Activated CD4-positive, alpha-beta T cell treated with anti-CD3 and anti-CD28 coated beads for 36 hours (primary cell): ENCODE results near the gene PMF1. TPM values are rescaled to one million over a fixed set of nuclear protein-coding genes. Genes with fewer than 3 reads are reported as not detected.

Experiments used
- ATAC-seq: fragments of 200-7000 bp; cut with Tn5 transposase; one replicate; pipeline ENCODE4 v1.10.0; 2021; ENCODE audit warnings: mild to moderate bottlenecking, moderate library complexity
- CTCF ChIA-PET: fragments of 350-600 bp; sonication (Branson Sonifier 250); formaldehyde crosslinking; loops from one replicate; lab custom pipeline; 2021; ENCODE audit warnings: antibody characterized with exemption; lab: Charles Lee
- POLR2A ChIA-PET: fragments of 350-600 bp; sonication (Branson Sonifier 250); formaldehyde crosslinking; loops from one replicate; lab custom pipeline; 2021; ENCODE audit warnings: antibody characterized with exemption, inconsistent platforms; lab: Charles Lee
- DNase-seq: peaks from one replicate; pipeline ENCODE4 v3.0.0-alpha.2; 2020
- H3K27ac Mint-ChIP-seq: one replicate; pipeline ENCODE4 v1.8.0; 2021; ENCODE audit warnings: mixed read lengths
- H3K27me3 Mint-ChIP-seq: one replicate; pipeline ENCODE4 v1.8.0; 2021; ENCODE audit warnings: mixed read lengths
- H3K36me3 Mint-ChIP-seq: one replicate; pipeline ENCODE4 v1.8.0; 2021; ENCODE audit warnings: low read depth, mixed read lengths
- H3K4me1 Mint-ChIP-seq: one replicate; pipeline ENCODE4 v1.8.0; 2021; ENCODE audit warnings: mixed read lengths
- H3K4me3 Mint-ChIP-seq: one replicate; pipeline ENCODE4 v1.8.0; 2021; ENCODE audit warnings: mild to moderate bottlenecking, moderate library complexity, mixed read lengths
- H3K9me3 Mint-ChIP-seq: one replicate; pipeline ENCODE4 v1.8.0; 2021; ENCODE audit warnings: low read depth, mixed read lengths
- intact Hi-C, 2 experiments: fragments of 100-400 bp; cut with DNase I in 1 of 2; cut with micrococcal nuclease in 1 of 2; formaldehyde crosslinking; loops; one replicate each; pipeline versions ENCODE4 v1.14.2 to v1.15.1; 2022 to 2024; cut with DNase I, micrococcal nuclease
- total RNA-seq, 2 experiments: library from RNA; stranded (reverse); gene quantifications; one replicate each; pipeline ENCODE4 v1.2.3, GENCODE V29; 2021

PMF1 gene
- total RNA-seq, 2 experiments from 2014 or later = 108 to 117 TPM

DNA sequence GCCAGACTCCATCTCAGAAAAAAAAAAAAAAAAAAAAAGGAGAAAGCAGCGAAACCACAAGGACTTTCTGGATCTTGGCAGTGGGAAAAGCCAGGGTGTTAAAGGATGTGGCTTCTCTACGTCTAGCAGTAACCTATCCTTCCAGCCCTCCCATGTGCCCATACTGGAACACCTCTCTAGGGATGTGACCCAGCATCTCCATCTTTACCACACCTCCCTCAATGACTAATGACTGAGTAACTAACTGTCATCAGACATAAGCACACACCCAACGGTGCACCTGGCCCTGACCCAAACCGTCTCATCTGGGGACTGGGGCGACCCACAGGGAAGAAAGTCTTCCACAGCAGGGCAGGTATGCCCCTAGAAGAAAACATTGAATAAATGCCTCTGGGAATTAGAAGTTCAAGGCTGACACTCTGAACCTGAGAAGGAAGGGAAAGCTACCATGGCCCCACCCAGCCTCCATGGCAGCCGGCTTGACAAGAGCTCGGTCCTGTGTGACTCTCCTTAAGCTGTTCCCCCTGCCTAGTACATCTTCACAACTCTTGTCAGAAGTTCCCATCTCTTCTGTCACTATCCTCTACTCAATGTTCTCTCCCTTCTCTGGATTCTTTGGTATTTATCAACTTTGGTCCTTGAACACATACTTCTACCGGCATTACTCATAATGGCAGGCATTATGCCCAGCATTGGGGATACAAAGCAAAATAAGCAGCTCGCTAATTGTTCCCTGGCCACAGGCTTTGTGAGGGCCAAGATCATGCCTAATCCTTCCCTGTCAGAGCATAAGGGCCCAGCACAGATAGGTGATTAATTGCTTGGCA lies 49.9 kb downstream of the PMF1 start:
- peaks cover 9% of the 10 kb centered on the region for H3K4me1 Mint-ChIP-seq
- no peak overlapping the region for H3K27ac Mint-ChIP-seq
- peaks cover 83% of the 10 kb centered on the region for H3K36me3 Mint-ChIP-seq
- no peaks in the 10 kb centered on the region for H3K9me3 Mint-ChIP-seq
- H3K4me3 Mint-ChIP-seq = no peak overlapping the region
- intact Hi-C loops = no loop called here
- ATAC-seq (peak; percentile 83), DNase-seq (no peak)
- ChIA-PET CTCF (no interaction called here), POLR2A (interaction anchor here (1.1 kb wide), 1 partner anchor 11 kb away, joined by 3 read pairs; no protein-coding TSS in a partner anchor)
- H3K27me3 Mint-ChIP-seq = no peaks in the 10 kb centered on the region

DNA sequence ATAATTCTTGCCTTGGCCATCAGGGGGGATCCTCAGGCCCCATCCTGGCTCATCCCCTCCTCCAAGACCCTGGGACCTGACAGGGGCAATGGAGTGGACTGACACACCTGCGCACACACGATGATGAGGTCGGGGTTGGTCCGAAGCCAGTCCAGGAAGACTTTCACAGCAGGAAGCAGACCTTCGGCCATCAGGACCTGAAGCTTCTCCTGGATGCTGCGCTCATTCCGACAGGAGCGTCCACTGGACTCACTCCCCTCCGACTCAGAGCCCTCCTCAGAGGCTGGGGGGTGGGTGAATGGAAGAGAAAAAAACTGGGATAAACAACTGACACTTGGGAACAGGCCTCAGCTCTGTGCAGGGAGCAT lies 50.5 kb downstream of the PMF1 start:
- ChIA-PET POLR2A (interaction anchor here (1.1 kb wide), 1 partner anchor 10 kb away, joined by 3 read pairs; no protein-coding TSS in a partner anchor), CTCF (no interaction called here)
- Mint-ChIP-seq H3K4me3 (no peak overlapping the region), H3K36me3 (peaks cover 81% of the 10 kb centered on the region), H3K9me3 (no peaks in the 10 kb centered on the region), H3K27me3 (no peaks in the 10 kb centered on the region), H3K27ac (no peak overlapping the region), H3K4me1 (peaks cover 9% of the 10 kb centered on the region)
- intact Hi-C loops = no loop called here
- DNase-seq (no peak), ATAC-seq (no peak)

DNA sequence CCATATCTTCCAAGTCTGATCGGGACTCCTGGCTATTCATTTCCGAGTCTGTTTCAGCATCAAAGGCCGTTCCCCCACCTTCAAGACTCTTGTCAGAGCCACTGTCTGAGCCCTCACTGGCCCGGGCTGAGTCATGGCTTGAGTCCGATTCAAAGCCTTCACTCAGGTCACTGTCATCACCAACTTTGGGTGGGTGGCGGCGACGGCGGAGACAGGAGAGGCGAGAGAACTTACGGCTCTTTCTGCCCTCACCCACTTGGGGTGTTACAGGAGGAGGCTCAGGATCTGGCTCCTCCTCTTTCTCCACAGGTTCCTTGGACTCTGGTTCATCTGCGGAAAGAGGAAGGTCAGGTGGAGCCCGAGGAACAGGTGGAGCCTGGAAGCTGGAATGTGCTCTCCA lies 53.2 kb downstream of the PMF1 start:
- intact Hi-C loops = no loop called here
- H3K4me3 Mint-ChIP-seq = no peak overlapping the region
- peaks cover 9% of the 10 kb centered on the region for H3K4me1 Mint-ChIP-seq
- H3K27me3 Mint-ChIP-seq = no peaks in the 10 kb centered on the region
- no peak overlapping the region for H3K27ac Mint-ChIP-seq
- no peak for DNase-seq
- H3K36me3 Mint-ChIP-seq = peaks cover 69% of the 10 kb centered on the region
- no peaks in the 10 kb centered on the region for H3K9me3 Mint-ChIP-seq
- ChIA-PET POLR2A (no interaction called here), CTCF (no interaction called here)
- ATAC-seq = no peak

DNA sequence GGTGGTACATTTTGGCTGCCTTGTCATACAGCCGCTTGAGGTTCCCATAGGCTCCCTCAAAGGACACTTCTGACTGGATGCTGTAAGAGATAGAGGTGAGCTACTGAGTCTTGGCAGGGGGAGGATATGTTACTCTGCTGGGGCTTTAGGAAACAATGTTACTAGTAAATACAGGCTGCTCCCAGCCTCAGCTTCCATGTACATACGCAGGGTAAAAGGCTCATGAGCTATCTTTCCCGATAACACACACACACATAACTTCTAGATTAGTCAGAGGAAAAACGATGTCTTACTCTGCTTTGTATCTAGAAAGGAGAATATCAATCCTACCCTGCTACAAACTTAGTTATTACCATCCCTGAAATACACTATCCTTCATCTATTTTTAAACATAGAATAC lies 55.5 kb downstream of the PMF1 start:
- intact Hi-C loops = no loop called here
- Mint-ChIP-seq H3K4me3 (no peak overlapping the region), H3K27ac (no peak overlapping the region), H3K4me1 (peaks cover 2% of the 10 kb centered on the region), H3K27me3 (no peaks in the 10 kb centered on the region), H3K36me3 (peaks cover 73% of the 10 kb centered on the region), H3K9me3 (no peaks in the 10 kb centered on the region)
- CTCF ChIA-PET = interaction anchor here (1.0 kb wide), 1 partner anchor 173 kb away, joined by 3 read pairs; no protein-coding TSS in a partner anchor
- ATAC-seq = no peak
- POLR2A ChIA-PET = interaction anchor here (0.6 kb wide), 1 partner anchor 69 kb away, joined by 3 read pairs; the partner anchor contains the start of gene CCT3
- no peak for DNase-seq

DNA sequence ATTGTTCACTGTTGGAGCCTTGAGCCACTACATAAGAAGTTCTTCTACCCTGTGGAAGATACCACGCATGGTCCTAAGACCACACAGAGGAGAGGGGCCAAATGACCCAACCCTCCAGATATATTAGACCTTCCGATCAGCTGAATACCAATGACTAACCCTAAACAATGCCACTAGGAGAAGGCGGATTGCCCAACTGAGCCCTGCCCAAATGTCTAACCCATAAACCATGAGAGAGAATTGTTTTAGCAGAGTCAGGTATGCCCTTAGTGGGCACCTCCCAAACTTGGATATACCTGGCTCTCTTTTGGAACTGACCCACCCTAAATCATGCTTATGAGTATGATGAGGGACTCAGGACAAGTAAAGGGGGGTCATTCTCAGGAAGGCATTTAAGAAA lies 57.5 kb downstream of the PMF1 start:
- Mint-ChIP-seq H3K9me3 (no peaks in the 10 kb centered on the region), H3K27me3 (no peaks in the 10 kb centered on the region), H3K36me3 (peaks cover 73% of the 10 kb centered on the region), H3K4me3 (no peak overlapping the region), H3K27ac (no peak overlapping the region), H3K4me1 (no peaks in the 10 kb centered on the region)
- intact Hi-C loops = loop anchor here in 1 of 2 experiments (5.0 kb wide), 1 partner anchor 348 kb away; no protein-coding TSS in a partner anchor
- no peak for DNase-seq
- ChIA-PET POLR2A (no interaction called here), CTCF (interaction anchor here (1.0 to 2.1 kb wide), 2 partner anchors 10 to 45 kb away, joined by 3 to 9 read pairs; no protein-coding TSS in a partner anchor)
- no peak for ATAC-seq

DNA sequence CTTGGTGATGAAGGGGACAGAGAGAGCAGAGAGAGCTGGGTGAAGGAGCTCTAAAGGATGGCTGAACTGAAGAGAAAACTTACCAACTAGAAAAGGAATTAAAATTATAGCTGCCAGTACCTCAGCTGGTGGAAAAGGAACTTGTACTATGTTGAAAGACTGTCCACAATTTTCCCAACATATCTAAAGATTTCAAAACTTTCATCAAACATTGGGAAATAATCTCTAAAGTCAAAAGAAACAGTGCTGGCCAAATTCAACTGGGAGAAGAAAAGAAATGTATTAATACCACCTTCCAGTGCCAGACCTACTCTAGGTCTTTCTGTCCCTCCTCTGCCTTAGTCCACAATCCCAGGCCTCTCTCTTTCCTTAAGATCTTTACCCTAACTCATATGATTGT lies 63.7 kb downstream of the PMF1 start:
- no peak for ATAC-seq

DNA sequence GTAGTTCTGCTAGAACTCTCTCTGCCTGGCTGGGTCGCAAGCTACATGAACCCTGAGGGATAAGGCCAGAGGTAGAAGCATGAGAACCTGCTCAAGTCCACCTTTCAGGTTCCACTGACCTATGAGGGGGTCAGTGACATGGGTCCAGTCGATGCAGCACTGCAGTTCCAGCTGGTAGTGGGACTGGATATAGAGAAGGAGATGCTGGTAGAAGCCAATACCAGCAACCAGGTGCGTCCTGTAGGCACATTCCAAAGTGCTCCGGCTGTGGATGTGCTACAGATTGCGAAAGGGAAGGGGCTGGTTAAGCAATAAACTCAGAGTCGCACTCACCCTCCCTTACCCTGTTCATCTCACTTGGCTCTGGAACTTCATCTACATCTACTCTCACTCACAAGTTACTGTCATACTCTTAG lies 64.2 kb downstream of the PMF1 start:
- H3K36me3 Mint-ChIP-seq = peaks cover 71% of the 10 kb centered on the region
- POLR2A ChIA-PET = interaction anchor here (0.6 kb wide), 1 partner anchor 33 kb away, joined by 3 read pairs; no protein-coding TSS in a partner anchor
- DNase-seq (no peak), ATAC-seq (no peak)
- no peak overlapping the region for H3K27ac Mint-ChIP-seq
- intact Hi-C loops = no loop called here
- H3K4me3 Mint-ChIP-seq = no peak overlapping the region
- H3K27me3 Mint-ChIP-seq = no peaks in the 10 kb centered on the region
- no peaks in the 10 kb centered on the region for H3K9me3 Mint-ChIP-seq
- CTCF ChIA-PET = interaction anchor here (0.8 kb wide), 1 partner anchor 98 kb away, joined by 4 read pairs; no protein-coding TSS in a partner anchor
- peaks cover 18% of the 10 kb centered on the region for H3K4me1 Mint-ChIP-seq

More for the DNA sequence above, 63.7 kb downstream of the PMF1 start:
- DNase-seq = no peak
- H3K4me1 Mint-ChIP-seq = peaks cover 17% of the 10 kb centered on the region
- H3K4me3 Mint-ChIP-seq = no peak overlapping the region
- H3K27me3 Mint-ChIP-seq = no peaks in the 10 kb centered on the region
- ChIA-PET POLR2A (interaction anchor here (0.6 kb wide), 1 partner anchor 33 kb away, joined by 3 read pairs; no protein-coding TSS in a partner anchor), CTCF (interaction anchor here (0.8 kb wide), 1 partner anchor 98 kb away, joined by 4 read pairs; no protein-coding TSS in a partner anchor)
- intact Hi-C loops = no loop called here
- H3K36me3 Mint-ChIP-seq = peaks cover 74% of the 10 kb centered on the region
- no peak overlapping the region for H3K27ac Mint-ChIP-seq
- no peaks in the 10 kb centered on the region for H3K9me3 Mint-ChIP-seq

DNA sequence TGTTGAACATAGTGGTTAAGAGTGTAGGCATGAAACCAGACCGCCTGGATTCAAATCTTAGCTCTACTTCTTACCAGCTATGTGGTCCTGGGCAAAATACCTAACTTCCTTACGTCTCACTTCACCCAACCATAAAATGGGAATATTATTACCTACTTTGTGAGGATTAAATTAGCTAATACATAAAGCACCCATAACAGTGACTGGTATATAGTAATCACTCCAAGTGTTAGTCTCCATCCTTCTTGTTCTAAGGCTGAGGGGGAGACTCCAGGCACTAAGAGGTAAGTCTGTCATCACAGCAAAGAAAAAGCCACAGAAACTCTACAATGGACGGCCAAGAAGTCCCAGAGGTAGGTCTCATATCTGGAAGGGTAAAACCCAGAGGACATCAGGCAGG lies 67.0 kb downstream of the PMF1 start:
- CTCF ChIA-PET = interaction anchor here (1.0 to 2.4 kb wide), 5 partner anchors 9 to 189 kb away, joined by 4 to 9 read pairs (median 4); no protein-coding TSS in a partner anchor
- peaks cover 52% of the 10 kb centered on the region for H3K36me3 Mint-ChIP-seq

DNA sequence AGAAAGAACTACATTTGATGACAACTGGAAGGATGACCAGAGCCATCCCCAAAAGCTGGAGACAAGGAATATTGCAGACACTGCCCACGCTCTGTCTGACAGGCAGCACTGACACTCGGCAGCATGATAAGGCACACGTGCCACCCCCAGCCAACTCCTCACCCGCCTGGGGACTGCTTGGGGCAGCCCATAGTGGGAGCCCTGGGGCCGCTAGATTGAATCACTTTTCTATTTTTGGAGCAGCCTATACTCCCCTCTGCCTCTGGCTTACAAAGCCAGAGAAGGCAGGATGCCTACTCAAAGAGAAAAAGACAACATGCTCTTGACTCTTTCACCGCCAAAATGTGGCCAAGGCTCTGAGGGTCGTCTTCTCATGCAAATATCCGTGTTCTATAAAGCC lies 68.5 kb downstream of the PMF1 start:
- peak; percentile 69 for ATAC-seq
- Mint-ChIP-seq H3K9me3 (no peaks in the 10 kb centered on the region), H3K27ac (peak overlapping the region; percentile 92), H3K36me3 (peaks cover 41% of the 10 kb centered on the region), H3K4me3 (peak overlapping the region; percentile 96), H3K27me3 (no peaks in the 10 kb centered on the region), H3K4me1 (peaks cover 29% of the 10 kb centered on the region)
- DNase-seq = peak; percentile 84
- intact Hi-C loops = loop anchor here in 1 of 2 experiments (5.0 kb wide), 2 partner anchors 54 to 89 kb away; partner anchors contain the start of gene SLC25A44
- ChIA-PET CTCF (interaction anchor here (0.5 to 2.4 kb wide), 9 partner anchors 10 to 203 kb away, joined by 3 to 9 read pairs (median 3); no protein-coding TSS in a partner anchor), POLR2A (interaction anchor here (0.6 to 1.0 kb wide), 4 partner anchors 9 to 99 kb away, joined by 3 to 4 read pairs (median 3); partner anchors contain the start of gene PMF1)

More for the DNA sequence above, 67.0 kb downstream of the PMF1 start:
- peaks cover 29% of the 10 kb centered on the region for H3K4me1 Mint-ChIP-seq
- no peak for ATAC-seq
- POLR2A ChIA-PET = interaction anchor here (0.5 to 1.0 kb wide), 4 partner anchors 33 to 1667 kb away, joined by 3 to 5 read pairs (median 4); partner anchors contain the start of gene PMF1
- no peaks in the 10 kb centered on the region for H3K27me3 Mint-ChIP-seq
- H3K27ac Mint-ChIP-seq = no peak overlapping the region
- DNase-seq = no peak
- intact Hi-C loops = loop anchor here in 1 of 2 experiments (5.0 kb wide), 2 partner anchors 53 to 88 kb away; partner anchors contain the start of gene SLC25A44
- H3K4me3 Mint-ChIP-seq = no peak overlapping the region
- H3K9me3 Mint-ChIP-seq = no peaks in the 10 kb centered on the region

DNA sequence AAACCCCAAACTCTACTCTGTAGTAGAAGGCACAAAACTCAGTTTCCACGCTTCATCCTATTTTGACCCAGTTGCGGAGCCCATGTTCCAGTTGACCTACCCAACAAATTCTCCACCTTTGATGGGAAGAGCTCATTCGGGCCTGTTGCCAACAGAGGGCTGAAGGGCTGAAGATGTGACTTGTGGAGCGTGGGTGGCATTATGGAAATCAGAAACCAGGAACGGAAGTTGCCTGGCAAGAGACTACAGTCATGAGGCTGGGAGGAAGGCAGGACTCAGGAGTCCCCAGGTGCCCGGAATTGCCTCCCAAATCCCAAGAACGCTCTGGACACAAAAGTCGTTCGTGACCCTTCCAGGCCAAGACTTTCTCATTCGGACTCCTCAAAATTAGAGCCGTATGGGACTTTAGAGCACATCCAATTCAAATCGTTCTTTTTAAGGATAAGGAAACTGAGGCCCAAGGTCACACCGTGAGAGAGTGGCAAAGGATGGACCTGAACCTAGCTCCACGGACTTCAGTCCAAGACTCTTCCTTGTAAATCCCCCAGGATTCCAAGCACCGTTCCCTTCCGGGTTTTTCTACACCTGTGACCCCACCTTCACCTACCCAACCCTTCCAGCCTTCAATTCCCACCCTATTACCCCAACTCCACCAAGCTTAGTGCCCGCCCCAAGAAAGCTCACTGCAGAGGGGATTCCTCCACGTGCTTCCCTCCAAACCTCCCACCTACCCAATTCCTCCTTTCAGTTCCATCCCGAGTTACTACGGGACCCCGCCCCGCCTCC lies 69.1 kb downstream of the PMF1 start:
- Mint-ChIP-seq H3K4me3 (peak overlapping the region; percentile 96), H3K4me1 (peaks cover 29% of the 10 kb centered on the region), H3K36me3 (peaks cover 35% of the 10 kb centered on the region), H3K27me3 (no peaks in the 10 kb centered on the region), H3K27ac (peak overlapping the region; percentile 92), H3K9me3 (no peaks in the 10 kb centered on the region)
- ChIA-PET POLR2A (interaction anchor here (0.6 to 1.7 kb wide), 13 partner anchors 10 to 544 kb away, joined by 3 to 8 read pairs (median 3); partner anchors contain the start of genes GLMP and PMF1), CTCF (interaction anchor here (0.5 to 2.0 kb wide), 15 partner anchors 15 to 228 kb away, joined by 3 to 14 read pairs (median 3); partner anchors contain the start of genes CCT3, LAMTOR2 and PMF1)
- DNase-seq = peak; percentile 62
- peak; percentile 4 for ATAC-seq
- intact Hi-C loops = loop anchor here (1.0 to 5.0 kb wide), 19 partner anchors 13 to 485 kb away; partner anchors contain the start of genes CCT3 (in 2 of the 2), SLC25A44 (in 2 of the 2), TSACC (in 2 of the 2) and ARHGEF2 (in 1 of the 2)
